HepG2 (cell line): ENCODE measurements around the gene CTNNBL1. TPM values are rescaled to one million over a fixed set of nuclear protein-coding genes. Genes with fewer than 3 reads are reported as not detected.

Source experiments
- ATAC-seq: fragments of 200-7000 bp; cut with Tn5 transposase; 3 replicates; pipeline ENCODE4 v1.9.1; 2020; ENCODE audit warnings: mild to moderate bottlenecking, moderate library complexity
- BruUV-seq: library from RNA; stranded (reverse); fragments of 400-500 nt; replicated peaks from 2 replicates; lab custom pipeline; 2021; lab: Mats Ljungman, UMichigan
- CTCF ChIA-PET: fragments of 300-600 bp; formaldehyde crosslinking; extraction: SDS; loops from one replicate; lab custom pipeline; 2021; ENCODE audit warnings: low total read pairs, inconsistent platforms, low intra/inter-chr PET ratio; lab: Yijun Ruan, JAX
- POLR2A ChIA-PET: fragments of 350-600 bp; sonication (Branson Sonifier 250); formaldehyde crosslinking; loops from one replicate; lab custom pipeline; 2020; ENCODE audit warnings: antibody characterized with exemption, inconsistent platforms; lab: Yijun Ruan, JAX
- DNase-seq: peaks from one replicate; pipeline ENCODE4 v3.0.0-alpha.2; 2015; ENCODE audit warnings: low spot score
- FAIRE-seq: peaks from 3 replicates; lab custom pipeline; 2011; peaks lifted over from hg19 to GRCh38; lab: Jason Lieb, UNC
- H2AFZ ChIP-seq: one replicate; pipeline ENCODE4 v1.6.1; 2011; ENCODE audit warnings: low read length, inconsistent platforms
- H3K27ac ChIP-seq: fragments of 300-600 bp; 3 replicates; pipeline ENCODE4 v1.8.0; 2011; ENCODE audit warnings: mixed run types, mild to moderate bottlenecking, mixed read lengths, low read length, inconsistent platforms; ENCODE audit not compliant: insufficient read depth; ENCODE audit errors: extremely low read length
- H3K27me3 ChIP-seq, 2 experiments: fragments of 200-600 bp in 1 of 2; 2 replicates in 1 of 2; 3 replicates in 1 of 2; pipeline versions ENCODE4 v1.6.0 to v1.8.0; 2011; ENCODE audit warnings: low read length in 2 of 2, mild to moderate bottlenecking in 2 of 2, moderate library complexity in 2 of 2, inconsistent platforms in 1 of 2; ENCODE audit not compliant: insufficient read depth in 2 of 2, control insufficient read depth in 1 of 2
- H3K36me3 ChIP-seq, 2 experiments: fragments of 200-600 bp in 1 of 2; replicated peaks in 1 of 2; 2 replicates in 1 of 2; 3 replicates in 1 of 2; pipeline versions ENCODE4 v1.5.1 to v1.8.0; 2011; ENCODE audit warnings: low read length in 2 of 2, inconsistent platforms in 1 of 2; ENCODE audit not compliant: insufficient read depth in 2 of 2, control insufficient read depth in 1 of 2
- H3K4me1 ChIP-seq: 2 replicates; pipeline ENCODE4 v1.5.1; 2012; ENCODE audit warnings: low read length, inconsistent platforms; ENCODE audit not compliant: insufficient read depth
- H3K4me2 ChIP-seq: 2 replicates; pipeline ENCODE4 v1.6.0; 2011; ENCODE audit warnings: low read depth, low read length, inconsistent platforms
- H3K4me3 ChIP-seq, 3 experiments: fragments of 200-600 bp in 1 of 3; sonication (generic), shearing (Covaris generic) in 1 of 3; replicated peaks in 1 of 3; 2 replicates each; pipeline ENCODE4 v1.5.1; 2011 to 2016; ENCODE audit warnings: low read length in 3 of 3, inconsistent platforms in 2 of 3, low read depth in 2 of 3, mild to moderate bottlenecking in 2 of 3, control low read depth in 1 of 3, mixed read lengths in 1 of 3; ENCODE audit not compliant: insufficient read depth in 1 of 3
- H3K79me2 ChIP-seq: one replicate; pipeline ENCODE4 v1.6.1; 2011; ENCODE audit warnings: low read length, inconsistent platforms; ENCODE audit not compliant: insufficient read depth
- H3K9ac ChIP-seq: 2 replicates; pipeline ENCODE4 v1.6.0; 2011; ENCODE audit warnings: mild to moderate bottlenecking, low read depth, low read length, inconsistent platforms; ENCODE audit not compliant: insufficient read depth
- H3K9me3 ChIP-seq: 2 replicates; pipeline ENCODE4 v1.5.1; 2012; ENCODE audit warnings: mild to moderate bottlenecking, low read length
- H4K20me1 ChIP-seq: 2 replicates; pipeline ENCODE4 v1.6.0; 2011; ENCODE audit warnings: inconsistent platforms, mild to moderate bottlenecking, low read length, moderate library complexity; ENCODE audit not compliant: insufficient read depth
- BORCS8-MEF2B ChIP-seq: sonication (generic); formaldehyde crosslinking; IDR thresholded peaks from 2 replicates; pipeline ENCODE4 v1.8.0; 2022; ENCODE audit warnings: mild to moderate bottlenecking, missing genetic modification reagents
- CTCF ChIP-seq: sonication (generic); formaldehyde crosslinking; IDR thresholded peaks from 2 replicates; pipeline ENCODE4 v1.5.0; 2020; ENCODE audit warnings: mild to moderate bottlenecking, missing genetic modification reagents, moderate library complexity
- GPBP1L1 ChIP-seq: sonication (generic); formaldehyde crosslinking; IDR thresholded peaks from 2 replicates; pipeline ENCODE4 v1.5.0; 2020; ENCODE audit warnings: mild to moderate bottlenecking, missing genetic modification reagents
- HMGA1 ChIP-seq: sonication (generic); formaldehyde crosslinking; conservative IDR thresholded peaks from 2 replicates; pipeline ENCODE4 v1.4.0; 2020; ENCODE audit warnings: missing genetic modification reagents
- JDP2 ChIP-seq: sonication (generic); formaldehyde crosslinking; IDR thresholded peaks from 2 replicates; pipeline ENCODE4 v1.8.1; 2022; ENCODE audit warnings: missing genetic modification reagents, borderline replicate concordance
- MXD4 ChIP-seq: IDR thresholded peaks from 2 replicates; pipeline ENCODE4 v1.6.1; 2016; ENCODE audit warnings: mild to moderate bottlenecking, missing biosample characterization, missing genetic modification reagents
- NFE2L1 ChIP-seq: sonication (generic); formaldehyde crosslinking; IDR thresholded peaks from 2 replicates; pipeline ENCODE4 v1.4.0; 2020; ENCODE audit warnings: missing genetic modification reagents, mild to moderate bottlenecking, borderline replicate concordance
- NFIB ChIP-seq: sonication (generic); formaldehyde crosslinking; IDR thresholded peaks from 2 replicates; pipeline ENCODE4 v1.9.0; 2021; ENCODE audit warnings: missing genetic modification reagents, mild to moderate bottlenecking, borderline replicate concordance
- NR1H2 ChIP-seq: sonication (generic); formaldehyde crosslinking; IDR thresholded peaks from 2 replicates; pipeline ENCODE4 v1.8.1; 2022; ENCODE audit warnings: low read depth, missing genetic modification reagents, borderline replicate concordance
- POLR2AphosphoS5 ChIP-seq: IDR thresholded peaks from 2 replicates; pipeline ENCODE4 v1.6.1; 2012; ENCODE audit warnings: low read depth, low read length
- REST ChIP-seq, 2 experiments: IDR thresholded peaks; 2 replicates each; pipeline ENCODE4 v1.6.1; 2011 to 2012; ENCODE audit warnings: low read length in 2 of 2, borderline replicate concordance in 1 of 2, low read depth in 1 of 2, mild to moderate bottlenecking in 1 of 2, moderate library complexity in 1 of 2
- ZBTB7A ChIP-seq: sonication (generic); formaldehyde crosslinking; IDR thresholded peaks from 2 replicates; pipeline ENCODE4 v1.8.0; 2022; ENCODE audit warnings: mild to moderate bottlenecking, missing genetic modification reagents
- ZNF280B ChIP-seq: sonication (generic); formaldehyde crosslinking; IDR thresholded peaks from 2 replicates; pipeline ENCODE4 v1.5.0; 2020; ENCODE audit warnings: missing genetic modification reagents, mild to moderate bottlenecking, borderline replicate concordance
- ZNF3 ChIP-seq: IDR thresholded peaks from 2 replicates; pipeline ENCODE4 v1.7.0; 2017; ENCODE audit warnings: inconsistent platforms
- ZNF83 ChIP-seq: sonication (generic); formaldehyde crosslinking; IDR thresholded peaks from 2 replicates; pipeline ENCODE4 v1.4.0; 2020; ENCODE audit warnings: missing genetic modification reagents, mild to moderate bottlenecking, borderline replicate concordance
- WGBS: methylation state at CpG from one replicate; pipeline ENCODE4 v1.1.6; 2017; ENCODE audit warnings: low lambda C conversion rate; 5-methylcytosine and 5-hydroxymethylcytosine counted together
- in situ Hi-C: cut with HindIII; loops from 2 replicates; pipeline ENCODE4 v1.10.0; 2017; ENCODE audit warnings: low pct_unique_long_range_greater_than_20kb; ENCODE audit not compliant: extremely low pct_ligation_motif_present
- intact Hi-C: fragments of 100-400 bp; cut with micrococcal nuclease; formaldehyde crosslinking; loops from one replicate; pipeline ENCODE4 v1.10.0; 2022; ENCODE audit not compliant: unreplicated experiment
- polyA plus RNA-seq, 8 experiments: library from polyadenylated mRNA; depleted of rRNA in 3 of 8; stranded (reverse) in 7 of 8; unstranded in 1 of 8; fragments of >200 nt; fragmentation: Illumina TruSeq in 4 of 8; extraction: Trizol in 4 of 8; gene quantifications; 2 replicates each; pipeline versions ENCODE4 v1.2.1 to v1.2.3, GENCODE V29; 2011 to 2016; ENCODE audit warnings: low read depth in 4 of 8, missing spikeins in 1 of 8, mixed read lengths in 1 of 8; ENCODE audit not compliant: insufficient read depth in 1 of 8
- total RNA-seq, 5 experiments: library from RNA; depleted of rRNA; stranded (reverse); fragments of >200 nt; fragmentation: Illumina TruSeq; extraction: Trizol; gene quantifications; 2 replicates each; pipeline ENCODE4 v1.2.3, GENCODE V29; 2016; ENCODE audit warnings: low read depth in 1 of 5

The CTNNBL1 gene
- total and polyA plus RNA-seq, 2 of the 13 experiments (the other 11 are each of a cell fraction or from before 2014, with no cell fraction given) = 49.3 to 94.6 TPM

- BruUV-seq = no TSS peak
- DNase-seq = peak; percentile 51
- in situ Hi-C loops (loop anchor here (10.0 kb wide), 1 partner anchor 243 kb away; no protein-coding TSS in a partner anchor), intact Hi-C loops (loop anchor here (1.0 kb wide), 1 partner anchor 245 kb away; no protein-coding TSS in a partner anchor)
- H2AFZ ChIP-seq = no peak overlapping the region
- peak; percentile 95 for ATAC-seq
- H3K4me1 ChIP-seq = no peaks in the 10 kb centered on the region
- H3K9me3 ChIP-seq = no peaks in the 10 kb centered on the region
- no peak overlapping the region for H3K4me2 ChIP-seq
- ChIA-PET POLR2A (no interaction called here), CTCF (interaction anchor here (1.1 to 1.9 kb wide), 6 partner anchors 107 to 341 kb away, joined by 4 to 11 read pairs (median 8); partner anchors contain the start of gene VSTM2L)
- peak; percentile 73 for FAIRE-seq
- H4K20me1 ChIP-seq = no peaks in the 10 kb centered on the region
- no peak overlapping the region for H3K27ac ChIP-seq
- WGBS = 17% methylated on average over 5 of the region's 5 CpGs
- H3K4me3 ChIP-seq = no peak overlapping the region
- H3K9ac ChIP-seq = no peak overlapping the region
- H3K79me2 ChIP-seq = no peaks in the 10 kb centered on the region
- peaks cover 0 to 12% of the 10 kb centered on the region in 2 experiments; a peak in 2 of 5 replicates for H3K27me3 ChIP-seq
- no peaks in the 10 kb centered on the region for H3K36me3 ChIP-seq
- TF ChIP-seq MXD4 = no peak
- no peak for TF ChIP-seq ZNF3 (CRISPR knock-in tag)
- no peak for TF ChIP-seq ZBTB7A (CRISPR knock-in tag)
- TF ChIP-seq JDP2 (CRISPR knock-in tag) = no peak
- TF ChIP-seq NFE2L1 (CRISPR knock-in tag) = no peak
- TF ChIP-seq NR1H2 = no peak
- TF ChIP-seq ZNF83 = no peak
- TF ChIP-seq BORCS8-MEF2B = peak; percentile 72; the same call in 1 of the 2 replicates
- no peak for TF ChIP-seq GPBP1L1 (CRISPR knock-in tag)
- no peak for TF ChIP-seq NFIB (CRISPR knock-in tag)
- TF ChIP-seq POLR2AphosphoS5 = no peak
- TF ChIP-seq ZNF280B = no peak
- peak; percentile 96 for TF ChIP-seq CTCF (CRISPR knock-in tag)
- TF ChIP-seq HMGA1 (CRISPR knock-in tag) = no peak
- TF ChIP-seq REST (IDR thresholded peaks at IDR 0.05; ENCODE audit: borderline replicate concordance in 1 of 2, low read depth in 1 of 2, low read length in 2 of 2) = no peak
These were observed 41.9 kb upstream of the CTNNBL1 start for GRCh38 chr20:37651932-37652331.
